HG02610 (cell line): ENCODE data around the gene ARRDC3.
"Not testable (repeated sequence)": the region's sequence is repeated elsewhere in the genome, so short reads cannot be mapped to it uniquely, and the experiment has no call there.

Source experiments
- ATAC-seq: cut with Tn5 transposase; IDR thresholded peaks from one replicate; pipeline ENCODE4 v1.9.1; 2021; ENCODE audit warnings: mild to moderate bottlenecking, moderate library complexity; ENCODE audit not compliant: unreplicated experiment

The ARRDC3 gene

GRCh38 chr5:91361790-91362189, 21.3 kb downstream of the ARRDC3 start:
- peak; percentile 15 for ATAC-seq

GRCh38 chr5:91361055-91361701, 21.9 kb downstream of the ARRDC3 start:
- ATAC-seq: peak; percentile 92

- ATAC-seq: no peak
These were observed 23.0 kb downstream of the ARRDC3 start for GRCh38 chr5:91359962-91360609.

GRCh38 chr5:91357806-91358205, 25.3 kb downstream of the ARRDC3 start:
- ATAC-seq: no peak

GRCh38 chr5:91357012-91357634, 26.0 kb downstream of the ARRDC3 start:
- no peak for ATAC-seq

- ATAC-seq: not testable (repeated sequence)
These were observed 28.2 kb downstream of the ARRDC3 start for GRCh38 chr5:91354867-91355266.

GRCh38 chr5:91352831-91353695, 30.1 kb downstream of the ARRDC3 start:
- ATAC-seq: no peak

- ATAC-seq: no peak
These were observed 37.7 kb downstream of the ARRDC3 start for GRCh38 chr5:91345461-91345860.

- not testable (repeated sequence) for ATAC-seq
These were observed 38.4 kb downstream of the ARRDC3 start for GRCh38 chr5:91344661-91345200.

- ATAC-seq: no peak
These were observed 39.2 kb downstream of the ARRDC3 start for GRCh38 chr5:91343916-91344315.

- not testable (repeated sequence) for ATAC-seq
These were observed 40.2 kb downstream of the ARRDC3 start for GRCh38 chr5:91342931-91343330.

GRCh38 chr5:91341154-91341553, 42.0 kb downstream of the ARRDC3 start:
- ATAC-seq: no peak

GRCh38 chr5:91340532-91340931, 42.6 kb downstream of the ARRDC3 start:
- no peak for ATAC-seq

- no peak for ATAC-seq
These were observed 43.9 kb downstream of the ARRDC3 start for GRCh38 chr5:91339063-91339705.

GRCh38 chr5:91332267-91333045, 50.7 kb downstream of the ARRDC3 start:
- ATAC-seq: peak; percentile 69

- ATAC-seq: no peak
These were observed 51.4 kb downstream of the ARRDC3 start for GRCh38 chr5:91331705-91332104.

GRCh38 chr5:91329283-91329682, 53.8 kb downstream of the ARRDC3 start:
- no peak for ATAC-seq

- no peak for ATAC-seq
These were observed 54.4 kb downstream of the ARRDC3 start for GRCh38 chr5:91328743-91329142.

GRCh38 chr5:91322981-91323380, 60.1 kb downstream of the ARRDC3 start:
- ATAC-seq: not testable (repeated sequence)

- ATAC-seq: no peak
These were observed 63.5 kb downstream of the ARRDC3 start for GRCh38 chr5:91319667-91320066.
